ENCODE results near the gene ZFP30.

Gene ZFP30

GRCh38 chr19:37564624-37565369 is 90.5 kb downstream of the ZFP30 start:
- DNase-seq (ENCODE audit: low read depth) = no peak
